Choroid plexus epithelial cell (primary cell): ENCODE data around the gene TMSB15B.
A peak's percentile ranks its signal among the peaks of the same experiment; 100 is the strongest.
"Not testable (repeated sequence)": the region's sequence is repeated elsewhere in the genome, so short reads cannot be mapped to it uniquely, and the experiment has no call there.

Experiments used
- DNase-seq: peaks from one replicate; pipeline ENCODE4 v3.0.0-alpha.2; 2010; ENCODE audit warnings: low read depth
- H3K4me3 ChIP-seq: 2 replicates; pipeline ENCODE4 v1.5.1; 2011; ENCODE audit warnings: low read depth, mild to moderate bottlenecking, control low read depth, low read length, moderate library complexity
- CTCF ChIP-seq: conservative IDR thresholded peaks from 2 replicates; pipeline ENCODE4 v1.5.1; 2011; ENCODE audit warnings: low read depth, mild to moderate bottlenecking, control low read depth, inconsistent platforms, low read length, moderate library complexity

Gene TMSB15B

GRCh38 chrX:103927633-103928032 lies 34.8 kb upstream of the TMSB15B start:
- TF ChIP-seq CTCF: no peak
- no peak overlapping the region for H3K4me3 ChIP-seq

GRCh38 chrX:103932133-103932532 lies 30.3 kb upstream of the TMSB15B start:
- no peak for TF ChIP-seq CTCF
- no peak overlapping the region for H3K4me3 ChIP-seq
- DNase-seq: no peak

More at GRCh38 chrX:103927633-103928032, 34.8 kb upstream of the TMSB15B start:
- no peak for DNase-seq

DNA sequence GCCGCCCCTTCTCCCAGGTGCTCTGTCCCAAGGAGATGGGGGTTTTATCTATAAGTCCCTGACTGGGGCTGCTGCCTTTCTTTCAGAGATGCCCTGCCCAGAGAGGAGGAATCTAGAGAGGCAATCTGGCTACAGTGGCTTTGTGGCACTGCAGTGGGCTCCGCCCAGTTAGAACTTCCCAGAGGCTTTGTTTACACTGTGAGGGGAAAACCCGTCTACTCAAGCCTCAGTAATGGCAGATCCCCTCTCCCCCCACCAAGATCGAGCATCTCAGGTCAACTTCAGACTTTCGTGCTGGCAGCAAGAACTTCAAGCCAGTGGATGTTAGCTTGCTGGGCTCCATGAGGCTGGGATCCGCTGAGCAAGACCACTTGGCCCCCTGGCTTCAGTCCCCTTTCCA lies 22.2 kb upstream of the TMSB15B start:
- not testable (repeated sequence) for H3K4me3 ChIP-seq, DNase-seq

GRCh38 chrX:103941201-103941975 lies 21.0 kb upstream of the TMSB15B start:
- peak; percentile 65 for DNase-seq
- peak; percentile 54 for TF ChIP-seq CTCF

DNA sequence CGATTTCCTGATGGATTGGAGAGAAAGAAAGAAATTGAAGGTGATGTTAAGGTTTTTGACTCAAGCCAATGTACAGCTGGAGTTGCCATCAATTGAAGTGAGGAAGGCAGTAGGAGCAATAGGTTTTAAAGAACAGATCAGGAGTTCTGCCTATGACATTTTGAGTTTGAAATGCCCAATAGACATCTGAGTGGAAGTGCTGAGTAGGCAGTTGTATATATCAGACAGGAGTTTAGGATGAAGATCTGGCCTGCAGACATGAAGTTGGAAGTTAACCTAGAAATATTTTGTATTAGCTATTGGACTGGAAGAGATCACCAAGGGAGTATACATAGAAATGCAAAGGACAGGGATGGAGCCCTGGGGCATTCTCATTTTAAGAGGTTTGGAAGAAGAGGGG lies 12.9 kb upstream of the TMSB15B start:
- no peak for TF ChIP-seq CTCF
- no peak overlapping the region for H3K4me3 ChIP-seq
- DNase-seq: no peak

More at GRCh38 chrX:103941201-103941975, 21.0 kb upstream of the TMSB15B start:
- no peak overlapping the region for H3K4me3 ChIP-seq

- no peak for TF ChIP-seq CTCF
- no peak for DNase-seq
- H3K4me3 ChIP-seq: no peak overlapping the region
These were observed 9.1 kb upstream of the TMSB15B start for GRCh38 chrX:103953353-103953752.

- no peak for TF ChIP-seq CTCF
- no peak overlapping the region for H3K4me3 ChIP-seq
- no peak for DNase-seq
These were observed 8.2 kb upstream of the TMSB15B start for GRCh38 chrX:103954259-103954658.

DNA sequence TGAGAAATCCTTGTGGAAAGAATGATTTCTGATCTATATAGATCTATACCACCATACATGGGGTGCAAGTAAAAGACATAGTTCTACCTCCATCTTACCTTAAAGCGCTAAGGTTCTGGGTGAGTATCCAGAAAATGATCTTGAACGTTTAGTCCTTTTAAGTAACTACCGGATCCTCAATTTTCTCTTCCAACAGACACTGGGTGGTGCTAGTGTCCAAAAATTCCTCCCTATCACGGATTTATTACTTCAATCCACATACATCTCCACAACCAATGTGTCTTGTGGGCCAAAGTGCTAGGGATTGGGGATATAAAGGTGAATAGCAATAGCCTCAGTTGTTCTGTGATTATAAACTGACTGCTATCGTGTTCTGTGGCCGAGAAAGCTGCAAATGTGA lies 1.8 kb upstream of the TMSB15B start:
- DNase-seq, H3K4me3 ChIP-seq: not testable (repeated sequence)

- DNase-seq, H3K4me3 ChIP-seq: not testable (repeated sequence)
These were observed 21.1 kb downstream of the TMSB15B start for GRCh38 chrX:103983508-103983907.
